ENCODE data around the gene CHRNA5.

The CHRNA5 gene

GRCh38 chr15:78640527-78641101 is 75.3 kb downstream of the CHRNA5 start:
- DNase-seq = no peak

DNA sequence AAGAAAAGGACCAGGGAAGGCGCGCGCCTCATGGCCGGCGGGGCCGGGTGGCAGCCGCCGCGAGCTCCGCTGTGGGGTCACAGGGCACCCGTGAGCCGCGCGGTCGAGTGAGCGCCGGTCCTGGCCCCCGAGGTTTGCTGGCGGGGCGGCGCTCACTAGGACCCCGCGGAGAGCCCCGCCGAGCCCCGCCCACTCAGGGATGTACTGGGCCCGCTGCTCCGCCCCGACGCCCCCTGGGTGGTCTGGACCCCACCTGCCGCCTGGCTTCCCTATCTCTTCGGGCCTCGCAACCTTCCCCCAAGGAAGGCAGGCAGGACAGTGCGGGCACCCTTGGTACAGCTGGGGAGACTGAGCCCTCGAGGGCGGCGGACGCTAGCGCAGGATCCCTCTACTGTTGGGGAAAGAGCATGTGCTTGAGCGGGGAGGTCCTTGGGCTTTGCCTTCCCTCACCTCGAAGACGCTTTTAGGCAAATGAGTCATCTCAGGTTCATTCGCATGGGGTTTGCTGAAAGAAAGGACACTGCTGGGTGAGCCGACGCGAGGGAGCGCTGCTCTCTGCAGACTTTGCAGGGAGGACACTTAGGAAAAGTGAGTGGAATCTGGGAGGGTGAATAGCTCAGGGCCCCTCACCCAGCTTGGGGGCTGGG is 75.9 kb downstream of the CHRNA5 start, which contains the start of gene CHRNB4:
TSS of gene CHRNB4 (minus strand) at position 109 of the 647 bp plus-strand sequence. CDS start at position 32, 77 bp downstream.
- no peak for DNase-seq

GRCh38 chr15:78641749-78642275 is 76.5 kb downstream of the CHRNA5 start:
- no peak for DNase-seq

DNA sequence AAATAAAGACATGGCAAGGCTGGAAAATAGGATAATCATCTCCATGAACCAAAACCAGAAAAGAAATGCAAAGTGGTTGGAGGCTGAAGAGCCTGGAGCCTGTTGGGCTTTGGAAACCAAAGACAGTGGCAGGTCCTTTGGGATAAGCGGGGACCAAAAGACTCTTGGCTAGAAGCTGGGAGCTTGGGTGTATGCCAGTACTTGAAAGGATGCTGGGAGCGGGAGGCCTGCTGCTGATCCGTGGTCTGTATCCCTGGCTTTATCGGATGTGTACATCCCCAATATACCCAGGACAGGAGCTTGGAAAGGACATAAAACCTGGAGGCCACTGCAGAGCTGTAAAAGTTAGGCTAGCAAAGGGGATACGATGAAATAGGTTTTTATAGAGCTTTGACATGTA is 77.0 kb downstream of the CHRNA5 start:
- no peak for DNase-seq

All from CD4-positive, alpha-beta T cell treated with Interleukin-4 for 4 hours (primary cell).